ENCODE measurements around the gene SHISA2. TPM values are rescaled to one million over a fixed set of nuclear protein-coding genes. Genes with fewer than 3 reads are reported as not detected.
A peak's percentile ranks its signal among the peaks of the same experiment; 100 is the strongest.

Gene SHISA2
- total and polyA plus RNA-seq, 2 experiments from 2014 or later, result 0.32 to 0.43 TPM

DNA sequence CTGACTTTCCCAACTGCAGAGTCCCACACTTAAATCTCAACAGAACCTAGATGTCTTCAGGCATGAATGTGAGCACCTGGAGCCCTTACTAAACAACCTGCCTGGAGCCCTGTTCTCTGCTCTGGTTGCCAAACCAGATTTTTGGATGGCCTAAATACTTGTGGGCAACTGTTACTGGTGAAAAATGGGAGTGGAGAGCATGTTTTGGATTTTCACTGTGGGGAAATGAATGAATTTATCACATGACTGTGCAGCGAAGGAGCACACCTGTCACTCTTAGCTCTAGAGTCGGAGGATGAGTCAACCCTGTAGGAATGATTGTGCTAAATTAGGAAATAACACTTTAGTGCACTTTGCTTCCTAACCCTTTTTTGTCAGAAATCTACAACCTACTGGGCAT, 30.3 kb downstream of the SHISA2 start:
- H3K4me1 ChIP-seq (ENCODE audit: insufficient read depth), result peaks cover 45% of the 10 kb centered on the region

GRCh38 chr13:26020891-26021290, 30.9 kb downstream of the SHISA2 start:
- peaks cover 45% of the 10 kb centered on the region for H3K4me1 ChIP-seq (ENCODE audit: insufficient read depth)
- H4K20me1 ChIP-seq (ENCODE audit: insufficient read depth), result no peaks in the 10 kb centered on the region
- no peak overlapping the region for H3K27ac ChIP-seq
- H3K9ac ChIP-seq, result no peak overlapping the region
- H3K4me2 ChIP-seq (ENCODE audit: unreplicated experiment), result no peak overlapping the region
- H3K79me2 ChIP-seq (ENCODE audit: insufficient read depth), result no peaks in the 10 kb centered on the region
- H3F3A ChIP-seq (ENCODE audit: insufficient read depth), result peaks cover 40% of the 10 kb centered on the region
- H3K9me3 ChIP-seq (ENCODE audit: low read depth), result no peaks in the 10 kb centered on the region
- H3K27me3 ChIP-seq (replicated peaks; ENCODE audit: insufficient read depth), result no peaks in the 10 kb centered on the region
- in situ Hi-C loops (cut with MboI), result no loop called here
- 72 to 76% methylated on average over 7 of the region's 7 CpGs for WGBS, 2 experiments (ENCODE audit: low coverage in 1 of 2, low lambda C conversion rate in 2 of 2, missing lambda C conversion rate in 2 of 2)
- no peak for TF ChIP-seq EZH2phosphoT487 (IDR thresholded peaks at IDR 0.05; ENCODE audit: insufficient read depth, low read depth)
- TF ChIP-seq EZH2 (IDR thresholded peaks at IDR 0.05; ENCODE audit: insufficient read depth, poor library complexity, severe bottlenecking), result no peak
- no peak overlapping the region for H2AFZ ChIP-seq
- no peak overlapping the region for H3K4me3 ChIP-seq
- H3K36me3 ChIP-seq (ENCODE audit: low read depth), result no peaks in the 10 kb centered on the region
- H3K9me2 ChIP-seq (ENCODE audit: insufficient read depth), result no peaks in the 10 kb centered on the region
- DNase-seq, result no peak

More for the DNA sequence above, 30.3 kb downstream of the SHISA2 start:
- no peak overlapping the region for H3K4me3 ChIP-seq
- H2AFZ ChIP-seq, result no peak overlapping the region
- H3K9me3 ChIP-seq (ENCODE audit: low read depth), result no peaks in the 10 kb centered on the region
- H3K79me2 ChIP-seq (ENCODE audit: insufficient read depth), result no peaks in the 10 kb centered on the region
- no peak overlapping the region for H3K4me2 ChIP-seq (ENCODE audit: unreplicated experiment)
- no peak overlapping the region for H3K9ac ChIP-seq
- TF ChIP-seq EZH2 (IDR thresholded peaks at IDR 0.05; ENCODE audit: insufficient read depth, poor library complexity, severe bottlenecking), result no peak
- no peak for TF ChIP-seq EZH2phosphoT487 (IDR thresholded peaks at IDR 0.05; ENCODE audit: insufficient read depth, low read depth)
- in situ Hi-C loops (cut with MboI), result no loop called here
- H3K27me3 ChIP-seq (replicated peaks; ENCODE audit: insufficient read depth), result no peaks in the 10 kb centered on the region
- WGBS, 2 experiments (ENCODE audit: low coverage in 1 of 2, low lambda C conversion rate in 2 of 2, missing lambda C conversion rate in 2 of 2), result 57 to 63% methylated on average over 2 of the region's 2 CpGs
- H3K27ac ChIP-seq, result no peak overlapping the region
- no peaks in the 10 kb centered on the region for H3K9me2 ChIP-seq (ENCODE audit: insufficient read depth)
- H4K20me1 ChIP-seq (ENCODE audit: insufficient read depth), result no peaks in the 10 kb centered on the region
- no peak for DNase-seq
- no peaks in the 10 kb centered on the region for H3K36me3 ChIP-seq (ENCODE audit: low read depth)
- peaks cover 40% of the 10 kb centered on the region for H3F3A ChIP-seq (ENCODE audit: insufficient read depth)

DNA sequence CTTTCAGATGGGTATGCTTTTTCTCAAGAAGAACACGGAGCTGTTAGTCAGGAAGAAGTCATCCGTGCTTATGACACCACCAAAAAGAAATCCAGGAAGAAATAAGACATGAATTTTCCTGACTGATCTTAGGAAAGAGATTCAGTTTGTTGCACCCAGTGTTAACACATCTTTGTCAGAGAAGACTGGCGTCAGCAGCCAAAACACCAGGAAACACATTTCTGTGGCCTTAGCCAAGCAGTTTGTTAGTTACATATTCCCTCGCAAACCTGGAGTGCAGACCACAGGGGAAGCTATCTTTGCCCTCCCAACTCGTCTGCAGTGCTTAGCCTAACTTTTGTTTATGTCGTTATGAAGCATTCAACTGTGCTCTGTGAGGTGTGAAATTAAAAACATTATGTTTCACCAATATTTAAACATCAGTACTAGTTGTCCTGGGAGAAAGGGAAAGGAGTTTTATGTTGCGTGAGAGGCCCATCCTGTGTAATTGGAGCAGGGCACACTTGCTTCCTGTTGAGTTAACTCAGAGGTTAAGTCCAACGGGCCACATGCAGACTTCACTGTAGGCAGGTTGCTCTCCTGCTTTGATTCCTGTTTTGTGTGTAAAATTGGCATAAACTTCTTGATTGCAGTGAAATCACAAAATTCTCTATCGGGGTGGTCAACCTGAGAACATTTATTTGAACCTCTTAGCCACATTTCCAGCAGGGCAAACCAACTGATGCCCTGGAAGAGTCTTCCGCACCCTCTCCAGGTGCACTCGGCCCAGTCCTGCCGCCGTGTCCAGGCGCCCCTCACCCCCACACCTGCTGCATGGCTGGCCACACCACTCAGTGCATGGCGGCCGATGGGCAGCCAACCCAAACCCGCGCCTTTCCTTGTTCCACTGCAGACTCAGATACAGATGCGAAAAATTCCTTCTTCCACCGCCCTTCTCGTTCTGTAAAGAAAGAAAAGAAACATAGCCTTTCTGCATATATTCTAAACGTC, 31.6 kb downstream of the SHISA2 start:
- H3K4me2 ChIP-seq (ENCODE audit: unreplicated experiment), result no peak overlapping the region
- H3K9ac ChIP-seq, result 0 out of 2 replicates have a peak overlapping the region, but pooled peaks have one; percentile 6
- H3K4me1 ChIP-seq (ENCODE audit: insufficient read depth), result peaks cover 45% of the 10 kb centered on the region
- H3K79me2 ChIP-seq (ENCODE audit: insufficient read depth), result no peaks in the 10 kb centered on the region
- no peaks in the 10 kb centered on the region for H3K36me3 ChIP-seq (ENCODE audit: low read depth)
- no peaks in the 10 kb centered on the region for H3K27me3 ChIP-seq (replicated peaks; ENCODE audit: insufficient read depth)
- no peak overlapping the region for H2AFZ ChIP-seq
- no peaks in the 10 kb centered on the region for H3K9me3 ChIP-seq (ENCODE audit: low read depth)
- H3F3A ChIP-seq (ENCODE audit: insufficient read depth), result peaks cover 40% of the 10 kb centered on the region
- H3K4me3 ChIP-seq, result no peak overlapping the region; the same call in 1 of the 2 replicates
- DNase-seq, result peak; percentile 83
- H3K27ac ChIP-seq, result peak overlapping the region; percentile 67
- 59 to 65% methylated on average over 22 of the region's 22 CpGs for WGBS, 2 experiments (ENCODE audit: low coverage in 1 of 2, low lambda C conversion rate in 2 of 2, missing lambda C conversion rate in 2 of 2)
- H3K9me2 ChIP-seq (ENCODE audit: insufficient read depth), result no peaks in the 10 kb centered on the region
- no peak for TF ChIP-seq EZH2phosphoT487 (IDR thresholded peaks at IDR 0.05; ENCODE audit: insufficient read depth, low read depth)
- TF ChIP-seq EZH2 (IDR thresholded peaks at IDR 0.05; ENCODE audit: insufficient read depth, poor library complexity, severe bottlenecking), result no peak
- H4K20me1 ChIP-seq (ENCODE audit: insufficient read depth), result no peaks in the 10 kb centered on the region
- in situ Hi-C loops (cut with MboI), result no loop called here

- 76 to 83% methylated on average over 7 of the region's 7 CpGs for WGBS, 2 experiments (ENCODE audit: low coverage in 1 of 2, low lambda C conversion rate in 2 of 2, missing lambda C conversion rate in 2 of 2)
- H3K9ac ChIP-seq, result 0 out of 2 replicates have a peak overlapping the region, but pooled peaks have one; percentile 25
- no peaks in the 10 kb centered on the region for H3K36me3 ChIP-seq (ENCODE audit: low read depth)
- no peaks in the 10 kb centered on the region for H3K9me3 ChIP-seq (ENCODE audit: low read depth)
- H3K79me2 ChIP-seq (ENCODE audit: insufficient read depth), result no peaks in the 10 kb centered on the region
- H3K4me3 ChIP-seq, result no peak overlapping the region
- in situ Hi-C loops (cut with MboI), result no loop called here
- peak overlapping the region; percentile 67 for H3K27ac ChIP-seq
- H3K9me2 ChIP-seq (ENCODE audit: insufficient read depth), result no peaks in the 10 kb centered on the region
- no peaks in the 10 kb centered on the region for H4K20me1 ChIP-seq (ENCODE audit: insufficient read depth)
- no peak for DNase-seq
- H3K27me3 ChIP-seq (replicated peaks; ENCODE audit: insufficient read depth), result peaks cover 3% of the 10 kb centered on the region; the same call in 1 of the 2 replicates
- TF ChIP-seq EZH2 (IDR thresholded peaks at IDR 0.05; ENCODE audit: insufficient read depth, poor library complexity, severe bottlenecking) (no peak), EZH2phosphoT487 (IDR thresholded peaks at IDR 0.05; ENCODE audit: insufficient read depth, low read depth) (no peak)
- peak overlapping the region; percentile 3 for H3K4me2 ChIP-seq (ENCODE audit: unreplicated experiment)
- peaks cover 40% of the 10 kb centered on the region for H3F3A ChIP-seq (ENCODE audit: insufficient read depth)
- no peak overlapping the region for H2AFZ ChIP-seq
- H3K4me1 ChIP-seq (ENCODE audit: insufficient read depth), result peaks cover 45% of the 10 kb centered on the region
These were observed 32.6 kb downstream of the SHISA2 start for GRCh38 chr13:26019251-26019650.
